GM12864 (cell line): Measurements from ENCODE around the gene FAM3B.

Experiments
- DNase-seq: peaks from one replicate; pipeline ENCODE4 v3.0.0-alpha.2; 2011; ENCODE audit warnings: low read depth
- H3K4me3 ChIP-seq: 2 replicates; pipeline ENCODE4 v1.5.1; 2011; ENCODE audit warnings: mild to moderate bottlenecking, low read depth, low read length, control low read depth
- TF ChIP-seq, protein P1 (sequence below): IDR thresholded peaks from 2 replicates; pipeline ENCODE4 v1.5.1; 2011; ENCODE audit warnings: low read depth, mild to moderate bottlenecking, moderate library complexity, low read length, control low read depth, inconsistent platforms; ENCODE audit errors: missing control alignments

The FAM3B gene

DNA sequence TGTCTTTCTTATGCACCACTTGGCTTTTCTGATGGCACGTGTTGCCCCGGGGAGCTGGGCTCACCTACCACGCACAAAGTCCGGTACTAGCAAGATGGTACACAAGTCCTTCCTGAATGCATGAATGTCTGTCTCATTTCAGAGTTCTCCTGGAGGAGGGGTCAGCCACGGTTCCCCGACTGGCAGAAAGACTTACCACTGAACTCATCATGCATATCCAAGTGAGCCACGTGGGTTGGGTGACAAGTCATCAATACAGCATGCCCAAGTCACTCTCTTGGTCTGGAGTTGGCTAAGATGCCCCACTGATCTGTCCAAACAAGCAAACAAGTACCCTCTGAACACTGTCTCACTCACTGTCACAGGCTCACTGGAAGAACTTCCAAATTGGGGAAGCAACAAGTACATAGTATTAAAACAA is 80.9 kb downstream of the FAM3B start:
- DNase-seq, result no peak
- H3K4me3 ChIP-seq, result no peak overlapping the region
- TF ChIP-seq, protein P1, sequence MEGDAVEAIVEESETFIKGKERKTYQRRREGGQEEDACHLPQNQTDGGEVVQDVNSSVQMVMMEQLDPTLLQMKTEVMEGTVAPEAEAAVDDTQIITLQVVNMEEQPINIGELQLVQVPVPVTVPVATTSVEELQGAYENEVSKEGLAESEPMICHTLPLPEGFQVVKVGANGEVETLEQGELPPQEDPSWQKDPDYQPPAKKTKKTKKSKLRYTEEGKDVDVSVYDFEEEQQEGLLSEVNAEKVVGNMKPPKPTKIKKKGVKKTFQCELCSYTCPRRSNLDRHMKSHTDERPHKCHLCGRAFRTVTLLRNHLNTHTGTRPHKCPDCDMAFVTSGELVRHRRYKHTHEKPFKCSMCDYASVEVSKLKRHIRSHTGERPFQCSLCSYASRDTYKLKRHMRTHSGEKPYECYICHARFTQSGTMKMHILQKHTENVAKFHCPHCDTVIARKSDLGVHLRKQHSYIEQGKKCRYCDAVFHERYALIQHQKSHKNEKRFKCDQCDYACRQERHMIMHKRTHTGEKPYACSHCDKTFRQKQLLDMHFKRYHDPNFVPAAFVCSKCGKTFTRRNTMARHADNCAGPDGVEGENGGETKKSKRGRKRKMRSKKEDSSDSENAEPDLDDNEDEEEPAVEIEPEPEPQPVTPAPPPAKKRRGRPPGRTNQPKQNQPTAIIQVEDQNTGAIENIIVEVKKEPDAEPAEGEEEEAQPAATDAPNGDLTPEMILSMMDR, result no peak

DNA sequence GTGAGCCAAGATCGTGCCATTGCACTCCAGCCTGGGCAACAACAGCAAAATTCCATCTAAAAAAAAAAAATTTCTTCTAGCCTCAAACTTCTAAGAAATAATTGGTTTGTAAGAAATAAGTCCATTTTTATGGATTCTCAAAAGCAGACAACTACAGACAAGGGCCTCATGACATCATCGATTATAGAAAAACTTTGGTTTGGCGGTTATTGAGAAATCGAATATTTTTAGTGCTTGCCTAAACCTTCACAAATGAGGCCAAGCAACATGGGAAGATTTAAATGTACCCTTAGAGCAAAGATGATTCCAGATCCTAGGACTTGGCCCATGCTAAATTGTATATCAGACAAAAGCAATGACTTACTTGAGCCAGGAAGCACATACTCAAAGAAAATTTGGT is 81.7 kb downstream of the FAM3B start:
- TF ChIP-seq, protein P1, result no peak
- no peak for DNase-seq
- no peak overlapping the region for H3K4me3 ChIP-seq

DNA sequence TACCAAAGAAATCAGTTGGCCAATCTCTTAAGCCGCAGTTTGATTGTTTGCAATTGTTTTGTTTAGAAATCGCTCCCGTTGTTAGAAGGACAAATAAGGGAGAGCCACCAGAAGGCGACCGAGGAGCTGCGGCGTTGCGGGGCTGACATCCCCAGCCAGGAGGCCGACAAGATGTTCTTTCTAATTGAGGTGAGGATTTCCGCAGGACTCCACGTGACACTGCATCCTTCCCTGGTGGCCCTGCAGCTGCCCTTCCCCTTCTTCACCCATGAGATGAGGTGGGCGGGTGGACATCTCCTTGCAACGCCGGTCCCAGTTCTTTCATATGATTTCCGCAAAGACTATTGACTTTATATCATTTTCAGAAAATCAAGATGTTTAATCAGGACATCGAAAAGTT is 82.2 kb downstream of the FAM3B start:
- TF ChIP-seq, protein P1, result no peak
- no peak for DNase-seq
- H3K4me3 ChIP-seq, result no peak overlapping the region

DNA sequence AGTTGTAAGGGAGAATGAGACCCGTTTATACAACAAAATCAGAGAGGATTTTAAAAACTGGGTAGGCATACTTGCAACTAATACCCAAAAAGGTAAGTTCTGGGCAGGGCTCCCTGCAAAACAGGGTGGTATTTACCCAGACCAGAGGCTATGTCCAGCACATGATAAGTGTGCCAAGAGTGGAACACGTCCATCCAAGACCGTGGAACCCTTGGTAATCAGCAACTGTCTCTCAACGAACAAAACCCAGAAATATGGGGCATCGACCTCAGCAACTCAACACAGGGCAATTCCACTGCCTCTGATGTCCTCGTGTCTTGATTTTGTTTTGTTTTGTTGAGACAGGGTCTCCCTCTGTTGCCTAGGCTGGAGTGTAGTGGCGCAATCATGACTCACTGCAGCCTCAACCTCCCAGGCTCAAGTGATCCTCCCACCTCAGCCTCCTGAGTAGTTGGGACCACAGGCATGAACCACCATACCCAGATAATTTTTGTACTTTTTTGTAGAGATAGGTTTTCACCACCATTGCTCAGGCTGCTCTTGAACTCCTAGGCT is 82.7 kb downstream of the FAM3B start:
- no peak for DNase-seq
- H3K4me3 ChIP-seq, result no peak overlapping the region
- TF ChIP-seq, protein P1, result no peak

DNA sequence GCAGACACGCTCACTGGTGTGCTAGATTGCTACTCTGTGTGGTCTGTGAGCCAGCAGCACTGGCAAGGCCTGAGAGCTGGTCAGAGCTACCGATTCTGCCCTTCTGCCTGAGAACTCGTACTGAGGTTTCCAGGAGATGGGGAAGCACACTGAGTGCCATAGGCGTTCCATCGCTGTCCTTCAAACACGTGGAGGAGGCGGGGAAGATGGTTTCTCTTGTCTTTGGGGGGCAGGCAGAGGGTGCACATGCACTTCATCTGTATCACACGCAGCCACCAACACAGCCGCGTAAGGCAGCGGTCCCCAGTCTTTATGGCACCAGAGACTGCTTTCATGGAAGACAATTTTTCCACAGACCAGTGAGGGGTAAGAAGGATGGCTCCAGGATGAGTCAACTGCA is 85.6 kb downstream of the FAM3B start:
- no peak for DNase-seq
- no peak overlapping the region for H3K4me3 ChIP-seq
- TF ChIP-seq, protein P1, result no peak

DNA sequence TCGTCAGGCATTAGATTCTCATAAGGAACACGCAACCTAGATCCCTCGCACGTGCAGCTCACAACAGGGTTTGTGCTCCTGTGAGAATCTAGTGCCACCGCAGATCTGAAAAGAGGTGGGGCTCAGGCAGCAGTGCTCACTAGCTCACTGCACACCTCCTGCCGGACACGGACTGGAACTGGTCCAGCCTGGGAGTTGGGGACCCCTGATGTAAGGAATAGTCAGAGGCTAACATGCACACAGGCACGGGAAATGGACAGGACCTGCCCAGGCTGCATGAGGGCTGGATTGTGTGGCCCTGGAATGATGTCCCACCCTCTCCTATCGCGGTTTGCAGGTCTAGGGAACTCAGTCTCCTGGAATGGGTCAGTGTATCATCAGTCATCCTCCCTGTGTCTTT is 86.2 kb downstream of the FAM3B start:
- TF ChIP-seq, protein P1, result no peak
- no peak overlapping the region for H3K4me3 ChIP-seq
- DNase-seq, result no peak

DNA sequence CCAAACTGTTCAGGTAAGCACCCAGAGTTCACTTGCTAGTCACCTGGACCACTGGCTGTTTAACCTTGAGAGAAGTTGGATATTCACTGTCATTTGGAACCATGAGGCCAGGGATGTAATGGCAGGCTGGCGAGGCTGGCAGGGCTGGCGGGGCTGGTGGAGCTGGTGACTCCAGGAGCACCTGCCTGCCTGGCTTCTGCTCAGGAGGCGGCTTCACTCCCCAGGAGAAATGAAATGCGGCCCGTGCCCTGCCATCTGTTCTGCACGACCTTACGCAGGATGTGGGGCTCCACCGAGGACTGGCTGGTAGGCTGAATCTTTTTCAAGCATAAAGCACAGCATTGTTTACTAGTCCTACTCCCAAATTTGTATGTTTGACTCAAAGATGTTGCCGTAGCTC is 86.7 kb downstream of the FAM3B start:
- H3K4me3 ChIP-seq, result no peak overlapping the region
- no peak for DNase-seq
- TF ChIP-seq, protein P1, result no peak
